Bronchial epithelial cell (primary cell): Measurements from ENCODE around the gene MICAL1. TPM values are rescaled to one million over a fixed set of nuclear protein-coding genes. Genes with fewer than 3 reads are reported as not detected.

Experiments
- DNase-seq: peaks from one replicate; pipeline ENCODE4 v3.0.0-alpha.2; 2010; ENCODE audit warnings: low read depth
- FAIRE-seq: peaks from 2 replicates; lab custom pipeline; 2011; peaks lifted over from hg19 to GRCh38; lab: Jason Lieb, UNC
- H3K27me3 ChIP-seq: 2 replicates; pipeline ENCODE4 v1.5.1; 2011; ENCODE audit warnings: low read length; ENCODE audit not compliant: control insufficient read depth, insufficient read depth
- H3K36me3 ChIP-seq: 2 replicates; pipeline ENCODE4 v1.5.1; 2011; ENCODE audit warnings: low read length; ENCODE audit not compliant: control insufficient read depth, insufficient read depth
- H3K4me3 ChIP-seq: 2 replicates; pipeline ENCODE4 v1.5.1; 2011; ENCODE audit warnings: mild to moderate bottlenecking, low read depth, low read length, control low read depth
- CTCF ChIP-seq: IDR thresholded peaks from 2 replicates; pipeline ENCODE4 v1.5.1; 2011; ENCODE audit warnings: mild to moderate bottlenecking, moderate library complexity, low read length, control low read depth, inconsistent platforms; ENCODE audit not compliant: insufficient read depth, severe bottlenecking
- total RNA-seq: library from RNA; depleted of rRNA; stranded (reverse); fragments of >200 nt; gene quantifications from 2 replicates; pipeline ENCODE4 v1.2.1, GENCODE V29; 2014

The MICAL1 gene
- total RNA-seq, 1 donor from 2014 or later, result 14.2 TPM

GRCh38 chr6:109441069-109441816 lies 14.3 kb downstream of the MICAL1 start:
- no peaks in the 10 kb centered on the region for H3K27me3 ChIP-seq
- TF ChIP-seq CTCF, result peak; percentile 25
- DNase-seq, result peak; percentile 56
- no peak for FAIRE-seq
- H3K36me3 ChIP-seq, result peaks cover 15% of the 10 kb centered on the region
- peak overlapping the region; percentile 83 for H3K4me3 ChIP-seq

GRCh38 chr6:109440331-109441068 lies 15.1 kb downstream of the MICAL1 start, which contains the start of the genes PPIL6 and SMPD2:
Gene PPIL6 (minus strand): TSS chr6:109440628. CDS start chr6:109440590, 38 bp downstream.
Gene SMPD2 (plus strand): TSS chr6:109440724. CDS start chr6:109441122, 398 bp downstream.
- peak; percentile 53 for DNase-seq

GRCh38 chr6:109436041-109436440 lies 19.5 kb downstream of the MICAL1 start:
- FAIRE-seq, result no peak
- H3K27me3 ChIP-seq, result no peaks in the 10 kb centered on the region

More at GRCh38 chr6:109440331-109441068, 15.1 kb downstream of the MICAL1 start, which contains the start of the genes PPIL6 and SMPD2:
- FAIRE-seq, result no peak
- H3K36me3 ChIP-seq, result peaks cover 12% of the 10 kb centered on the region
- peak within 1 kb of the TSS; percentile 83 for H3K4me3 ChIP-seq
- no peaks in the 10 kb centered on the region for H3K27me3 ChIP-seq
- TF ChIP-seq CTCF, result peak; percentile 16

GRCh38 chr6:109434456-109434855 lies 21.1 kb downstream of the MICAL1 start:
- Histone ChIP-seq H3K4me3 (no peak overlapping the region), H3K27me3 (no peaks in the 10 kb centered on the region), H3K36me3 (no peaks in the 10 kb centered on the region)
- no peak for DNase-seq
- no peak for TF ChIP-seq CTCF
- peak; percentile 66 for FAIRE-seq

More at GRCh38 chr6:109436041-109436440, 19.5 kb downstream of the MICAL1 start:
- Histone ChIP-seq H3K36me3 (no peaks in the 10 kb centered on the region), H3K4me3 (no peak overlapping the region)
- no peak for TF ChIP-seq CTCF
- DNase-seq, result no peak

- H3K36me3 ChIP-seq, result no peaks in the 10 kb centered on the region
- H3K4me3 ChIP-seq, result no peak overlapping the region
- FAIRE-seq, result no peak
- no peak for DNase-seq
- TF ChIP-seq CTCF, result no peak
- H3K27me3 ChIP-seq, result no peaks in the 10 kb centered on the region
Measured at GRCh38 chr6:109429496-109429895, 26.1 kb downstream of the MICAL1 start.
